Kidney (tissue), 14 donors: ENCODE results near the gene NDUFAF8. TPM values are rescaled to one million over a fixed set of nuclear protein-coding genes. Genes with fewer than 3 reads are reported as not detected.
A peak's percentile ranks its signal among the peaks of the same experiment; 100 is the strongest.

ENCODE experiments used
- DNase-seq, 5 donors: peaks; one replicate each; pipeline ENCODE4 v3.0.0-alpha.2; 2013 to 2020
- FAIRE-seq: peaks from 2 replicates; lab custom pipeline; 2012; peaks lifted over from hg19 to GRCh38; lab: Jason Lieb, UNC
- H3K27ac ChIP-seq, 2 donors: one replicate each; pipeline ENCODE4 v1.7.0; 2013; ENCODE audit warnings: low read depth in 2 of 2, low read length in 2 of 2, inconsistent platforms in 1 of 2
- H3K27me3 ChIP-seq: one replicate; pipeline ENCODE4 v1.7.1; 2013; ENCODE audit warnings: low read length, inconsistent platforms; ENCODE audit not compliant: control insufficient read depth, insufficient read depth
- H3K36me3 ChIP-seq, 3 donors: one replicate each; pipeline versions ENCODE4 v1.7.0 to v1.7.1; 2013; ENCODE audit warnings: low read length in 3 of 3, control low read depth in 1 of 3, inconsistent platforms in 1 of 3; ENCODE audit not compliant: insufficient read depth in 3 of 3, control insufficient read depth in 2 of 3
- H3K4me1 ChIP-seq, 3 donors: one replicate each; pipeline versions ENCODE4 v1.7.0 to v1.7.1; 2013; ENCODE audit warnings: low read length in 3 of 3, inconsistent platforms in 1 of 3, low read depth in 1 of 3; ENCODE audit not compliant: control insufficient read depth in 2 of 3, insufficient read depth in 2 of 3
- H3K4me3 ChIP-seq, 3 donors: one replicate each; pipeline versions ENCODE4 v1.7.0 to v1.8.1; 2013; ENCODE audit warnings: low read length in 3 of 3, control low read depth in 1 of 3, inconsistent platforms in 1 of 3
- H3K9ac ChIP-seq, 3 donors: one replicate each; pipeline versions ENCODE4 v1.7.0 to v1.7.1; 2013; ENCODE audit warnings: low read length in 3 of 3, control low read depth in 1 of 3, inconsistent platforms in 1 of 3
- H3K9me3 ChIP-seq, 3 donors: one replicate each; pipeline versions ENCODE4 v1.7.0 to v1.7.1; 2013; ENCODE audit warnings: low read length in 3 of 3, control low read depth in 1 of 3, inconsistent platforms in 1 of 3; ENCODE audit not compliant: control insufficient read depth in 2 of 3, insufficient read depth in 1 of 3
- CTCF ChIP-seq: IDR thresholded peaks from 3 replicates; pipeline ENCODE4 v1.5.1; 2012; ENCODE audit warnings: mild to moderate bottlenecking, moderate library complexity, borderline replicate concordance; ENCODE audit not compliant: insufficient read depth; ENCODE audit errors: extremely low read depth
- intact Hi-C: fragments of 100-400 bp; cut with DNase I; formaldehyde crosslinking; loops from one replicate; pipeline ENCODE4 v1.11.1; 2022
- polyA plus RNA-seq: library from polyadenylated mRNA; stranded (reverse); fragments of 350-450 nt; fragmentation: Illumina TruSeq; extraction: RNeasy Lipid Tissue Mini Kit (QIAGEN cat#74804); gene quantifications from one replicate; pipeline ENCODE4 v1.2.3, GENCODE V29; 2014; ENCODE audit warnings: low read depth, low replicate concordance; ENCODE audit not compliant: insufficient read depth
- total RNA-seq: library from RNA; stranded (reverse); fragmentation: NEBNext Ultra II Directional; extraction: Animal tissue kit (Norgen Biotek cat#: 25700); gene quantifications from one replicate; pipeline ENCODE4 v1.2.1, GENCODE V29; 2021
- donor health status: control.
- donor health status: control.
- donor health status: control.
- donor health status: control.
- donor health status: control.
- donor health status: DM: yes; HTN: yes; CAD: no.
- donor health status: Normal renal cell carcinoma (clear cell type).

The NDUFAF8 gene
- total and polyA plus RNA-seq, 2 donors from 2014 or later, result 38.6 to 134 TPM

GRCh38 chr17:81193051-81193410 lies 46.1 kb upstream of the NDUFAF8 start:
- DNase-seq (no peak), FAIRE-seq (no peak)
- Histone ChIP-seq H3K36me3 (no peaks in the 10 kb centered on the region), H3K9me3 (no peaks in the 10 kb centered on the region), H3K9ac (no peak overlapping the region), H3K4me3 (no peak overlapping the region), H3K27ac (no peak overlapping the region), H3K27me3 (no peaks in the 10 kb centered on the region), H3K4me1 (peaks cover 0 to 3% (median 0%) of the 10 kb centered on the region in 3 donors)
- no peak for TF ChIP-seq CTCF
- intact Hi-C loops, result no loop called here

GRCh38 chr17:81193470-81194224 lies 45.5 kb upstream of the NDUFAF8 start:
- H3K4me1 ChIP-seq, result peaks cover 0 to 3% (median 0%) of the 10 kb centered on the region in 3 donors
- TF ChIP-seq CTCF, result no peak
- intact Hi-C loops, result no loop called here
- H3K36me3 ChIP-seq, result no peaks in the 10 kb centered on the region
- no peaks in the 10 kb centered on the region for H3K9me3 ChIP-seq
- H3K9ac ChIP-seq, result no peak overlapping the region
- H3K27ac ChIP-seq, result no peak overlapping the region
- DNase-seq (peak in 4 of 5 donors; percentile 33 to 72 (median 56)), FAIRE-seq (no peak)
- no peak overlapping the region for H3K4me3 ChIP-seq
- no peaks in the 10 kb centered on the region for H3K27me3 ChIP-seq

- Histone ChIP-seq H3K4me3 (no peak overlapping the region), H3K27ac (no peak overlapping the region), H3K36me3 (no peaks in the 10 kb centered on the region), H3K9ac (no peak overlapping the region), H3K4me1 (peaks cover 0 to 3% (median 0%) of the 10 kb centered on the region in 3 donors), H3K27me3 (no peaks in the 10 kb centered on the region), H3K9me3 (no peaks in the 10 kb centered on the region)
- FAIRE-seq (no peak), DNase-seq (no peak)
- intact Hi-C loops, result no loop called here
- no peak for TF ChIP-seq CTCF
Measured at GRCh38 chr17:81194225-81194760, 44.8 kb upstream of the NDUFAF8 start.
